Upper lobe of right lung (tissue), 1 donor: ENCODE measurements around the gene MSH2. TPM values are rescaled to one million over a fixed set of nuclear protein-coding genes. Genes with fewer than 3 reads are reported as not detected.

ENCODE experiments used
- ATAC-seq: fragments of 200-7000 bp; cut with Tn5 transposase; one replicate; pipeline ENCODE4 v1.9.1; 2020; ENCODE audit warnings: mild to moderate bottlenecking, moderate library complexity
- DNase-seq: peaks from one replicate; pipeline ENCODE4 v3.0.0-alpha.2; 2020
- H3K27ac ChIP-seq: fragments of 200-600 bp; one replicate; pipeline ENCODE4 v1.8.0; 2022
- H3K27me3 ChIP-seq: fragments of 200-600 bp; one replicate; pipeline ENCODE4 v1.8.0; 2022; ENCODE audit warnings: mild to moderate bottlenecking
- H3K36me3 ChIP-seq: fragments of 200-600 bp; one replicate; pipeline ENCODE4 v1.8.0; 2022
- H3K4me1 ChIP-seq: fragments of 200-600 bp; one replicate; pipeline ENCODE4 v1.8.0; 2022
- H3K4me3 ChIP-seq: fragments of 200-600 bp; one replicate; pipeline ENCODE4 v1.8.0; 2022; ENCODE audit warnings: mild to moderate bottlenecking
- H3K9me3 ChIP-seq: fragments of 200-600 bp; one replicate; pipeline ENCODE4 v1.8.0; 2022
- intact Hi-C: fragments of 100-400 bp; cut with DNase I; formaldehyde crosslinking; loops from one replicate; pipeline ENCODE4 v1.11.0; 2022
- total RNA-seq: library from RNA; stranded (reverse); fragmentation: NEBNext Ultra II Directional; extraction: Animal tissue kit (Norgen Biotek cat#: 25700); gene quantifications from one replicate; pipeline ENCODE4 v1.2.1, GENCODE V29; 2021
- TF ChIP-seq, protein P1 (sequence below): fragments of 200-600 bp; IDR thresholded peaks from one replicate; pipeline ENCODE4 v1.8.0; 2022; ENCODE audit warnings: antibody characterized with exemption
- donor health status: DM: no; HTN: yes; CAD: no; lungs with severe emphysema.

Gene MSH2
- total RNA-seq, 1 donor from 2014 or later = 13.3 TPM

DNA sequence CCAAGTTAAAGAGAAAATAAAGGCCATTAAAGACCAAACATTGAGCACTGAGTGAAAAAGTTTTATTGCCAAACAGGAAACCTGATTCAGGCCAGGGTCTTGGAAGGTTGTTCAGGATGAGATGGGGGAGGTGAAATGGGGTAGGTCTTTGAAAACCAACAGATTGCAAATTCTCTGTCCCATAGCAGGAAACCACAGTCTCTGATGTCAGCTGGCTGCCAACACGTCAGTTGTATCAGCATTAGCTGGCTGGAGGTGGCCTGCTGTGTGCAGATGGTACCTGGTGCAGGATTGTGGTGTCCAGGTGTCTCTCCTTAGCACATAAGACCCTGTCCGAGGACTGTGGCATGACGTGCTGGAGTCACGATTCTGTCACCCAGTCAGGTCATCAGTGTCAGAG is 106.3 kb downstream of the MSH2 start:
- TF ChIP-seq, protein P1, sequence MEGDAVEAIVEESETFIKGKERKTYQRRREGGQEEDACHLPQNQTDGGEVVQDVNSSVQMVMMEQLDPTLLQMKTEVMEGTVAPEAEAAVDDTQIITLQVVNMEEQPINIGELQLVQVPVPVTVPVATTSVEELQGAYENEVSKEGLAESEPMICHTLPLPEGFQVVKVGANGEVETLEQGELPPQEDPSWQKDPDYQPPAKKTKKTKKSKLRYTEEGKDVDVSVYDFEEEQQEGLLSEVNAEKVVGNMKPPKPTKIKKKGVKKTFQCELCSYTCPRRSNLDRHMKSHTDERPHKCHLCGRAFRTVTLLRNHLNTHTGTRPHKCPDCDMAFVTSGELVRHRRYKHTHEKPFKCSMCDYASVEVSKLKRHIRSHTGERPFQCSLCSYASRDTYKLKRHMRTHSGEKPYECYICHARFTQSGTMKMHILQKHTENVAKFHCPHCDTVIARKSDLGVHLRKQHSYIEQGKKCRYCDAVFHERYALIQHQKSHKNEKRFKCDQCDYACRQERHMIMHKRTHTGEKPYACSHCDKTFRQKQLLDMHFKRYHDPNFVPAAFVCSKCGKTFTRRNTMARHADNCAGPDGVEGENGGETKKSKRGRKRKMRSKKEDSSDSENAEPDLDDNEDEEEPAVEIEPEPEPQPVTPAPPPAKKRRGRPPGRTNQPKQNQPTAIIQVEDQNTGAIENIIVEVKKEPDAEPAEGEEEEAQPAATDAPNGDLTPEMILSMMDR = no peak
- Histone ChIP-seq H3K27ac (no peak overlapping the region), H3K27me3 (no peaks in the 10 kb centered on the region), H3K36me3 (no peaks in the 10 kb centered on the region), H3K9me3 (no peaks in the 10 kb centered on the region), H3K4me3 (no peak overlapping the region), H3K4me1 (no peaks in the 10 kb centered on the region)
- no peak for ATAC-seq
- intact Hi-C loops = no loop called here
- no peak for DNase-seq

DNA sequence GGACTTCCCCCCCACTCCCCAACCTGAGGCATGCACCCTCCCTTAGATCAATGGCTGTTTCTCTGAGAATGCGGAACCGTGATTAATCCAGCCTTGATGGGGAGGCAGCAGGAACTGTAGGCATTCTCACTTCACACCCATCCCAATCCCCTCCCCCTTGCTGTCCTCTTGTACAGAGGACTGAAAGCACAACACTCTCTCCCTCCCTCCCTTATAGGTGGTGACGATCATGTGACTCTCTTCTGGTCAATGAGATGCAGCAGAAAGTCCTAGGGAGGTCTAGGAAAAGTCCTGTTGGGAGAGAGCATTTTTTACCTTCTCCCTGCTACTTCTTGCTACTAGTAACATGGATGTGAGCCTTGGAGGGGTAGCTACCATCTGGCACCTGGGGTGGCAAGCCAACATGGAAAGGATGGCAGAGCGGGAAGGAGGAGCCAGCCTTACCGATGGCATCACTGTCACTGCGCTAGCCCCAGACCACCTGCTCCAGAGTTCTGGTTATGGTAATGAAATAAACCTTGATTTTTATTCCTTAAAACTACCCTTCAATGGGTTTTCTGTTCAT is 106.9 kb downstream of the MSH2 start:
- intact Hi-C loops = no loop called here

DNA sequence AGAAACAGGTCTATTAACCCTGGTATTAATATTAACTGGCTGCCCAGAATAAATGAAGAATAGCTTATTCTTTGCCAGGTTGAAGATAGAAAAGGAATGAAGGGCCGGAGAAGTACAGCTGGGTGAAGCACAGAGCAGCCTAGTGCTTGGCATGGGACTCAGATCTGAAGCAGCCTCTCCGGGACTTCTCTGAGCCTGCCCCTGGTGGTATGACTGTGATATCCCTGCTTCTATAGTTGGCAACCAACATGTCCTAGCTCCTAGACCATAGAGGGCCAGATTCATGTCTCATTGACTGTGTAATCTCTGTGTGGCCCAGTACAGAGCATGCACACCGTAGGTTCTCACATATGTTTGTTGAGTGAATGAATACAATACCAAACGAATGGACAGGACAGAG is 107.8 kb downstream of the MSH2 start:
- TF ChIP-seq, protein P1 = no peak
- no peaks in the 10 kb centered on the region for H3K4me1 ChIP-seq

More for the DNA sequence above, 106.9 kb downstream of the MSH2 start:
- H3K4me3 ChIP-seq = no peak overlapping the region
- DNase-seq (no peak), ATAC-seq (no peak)
- no peaks in the 10 kb centered on the region for H3K4me1 ChIP-seq
- TF ChIP-seq, protein P1 = no peak
- H3K27me3 ChIP-seq = no peaks in the 10 kb centered on the region
- no peaks in the 10 kb centered on the region for H3K36me3 ChIP-seq
- H3K27ac ChIP-seq = no peak overlapping the region
- no peaks in the 10 kb centered on the region for H3K9me3 ChIP-seq

DNA sequence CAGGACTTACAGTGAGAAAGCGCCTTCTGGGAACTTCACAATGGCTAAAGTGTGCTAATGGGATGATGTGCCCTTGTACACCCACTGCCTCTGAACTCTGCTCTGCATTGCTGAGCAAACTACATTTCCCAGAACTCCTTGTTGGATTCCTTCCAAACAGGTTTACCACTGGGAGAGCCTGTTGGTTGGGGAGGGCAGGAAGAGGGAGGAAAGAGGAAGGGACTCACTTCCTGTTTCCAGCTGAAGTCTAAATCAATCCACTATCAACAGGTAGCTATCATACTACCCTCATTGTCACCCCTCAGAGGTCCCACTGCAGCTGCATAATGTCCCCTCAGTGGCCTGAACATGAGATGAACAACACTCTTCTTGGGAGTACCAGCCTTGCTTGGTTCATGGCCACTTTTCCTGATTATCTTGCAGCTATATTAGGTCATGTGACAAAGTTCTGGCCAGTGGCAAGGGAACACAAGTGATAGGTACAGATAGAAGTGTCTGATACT is 109.7 kb downstream of the MSH2 start:
- ATAC-seq (no peak), DNase-seq (no peak)
- intact Hi-C loops = no loop called here
- TF ChIP-seq, protein P1 = no peak
- Histone ChIP-seq H3K27me3 (no peaks in the 10 kb centered on the region), H3K27ac (no peak overlapping the region), H3K36me3 (no peaks in the 10 kb centered on the region), H3K4me1 (no peaks in the 10 kb centered on the region), H3K4me3 (no peak overlapping the region), H3K9me3 (no peaks in the 10 kb centered on the region)

More for the DNA sequence above, 107.8 kb downstream of the MSH2 start:
- no peak for ATAC-seq
- intact Hi-C loops = no loop called here
- Histone ChIP-seq H3K4me3 (no peak overlapping the region), H3K36me3 (no peaks in the 10 kb centered on the region), H3K27ac (no peak overlapping the region), H3K27me3 (no peaks in the 10 kb centered on the region), H3K9me3 (no peaks in the 10 kb centered on the region)
- no peak for DNase-seq

DNA sequence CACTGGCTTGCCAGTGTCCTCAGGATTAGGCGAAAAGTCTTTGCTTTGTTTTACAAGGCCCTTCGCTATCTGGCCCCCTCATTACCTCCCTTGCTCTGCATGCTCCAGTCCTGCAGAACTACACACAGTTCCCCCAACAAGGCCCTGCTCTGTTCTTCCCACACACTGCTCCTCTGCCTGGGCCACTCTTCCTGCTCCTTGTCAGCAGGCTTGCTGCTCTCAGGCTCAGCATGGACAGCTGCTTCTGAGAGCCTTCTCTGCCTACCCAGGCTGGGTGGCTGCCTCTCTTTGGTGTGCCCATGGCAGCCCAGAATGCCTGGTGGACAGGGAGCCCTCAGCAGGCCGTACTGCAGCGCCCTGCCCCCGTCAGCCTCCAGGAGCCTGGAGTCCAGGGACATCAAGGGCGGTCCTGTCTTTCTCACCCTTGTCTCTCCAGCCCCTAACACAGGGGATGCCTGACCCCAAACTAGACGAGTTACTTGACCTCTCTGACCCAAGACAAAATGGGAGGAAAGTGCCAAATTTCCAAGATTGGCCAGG is 111.1 kb downstream of the MSH2 start:
- no peak for DNase-seq
- no peak for ATAC-seq
- no peaks in the 10 kb centered on the region for H3K27me3 ChIP-seq
- H3K27ac ChIP-seq = no peak overlapping the region
- TF ChIP-seq, protein P1 = no peak
- H3K4me3 ChIP-seq = no peak overlapping the region
- intact Hi-C loops = no loop called here
- H3K9me3 ChIP-seq = no peaks in the 10 kb centered on the region
- H3K4me1 ChIP-seq = no peaks in the 10 kb centered on the region
- H3K36me3 ChIP-seq = no peaks in the 10 kb centered on the region
